ENCODE results near the gene EPB41L5.

DNA sequence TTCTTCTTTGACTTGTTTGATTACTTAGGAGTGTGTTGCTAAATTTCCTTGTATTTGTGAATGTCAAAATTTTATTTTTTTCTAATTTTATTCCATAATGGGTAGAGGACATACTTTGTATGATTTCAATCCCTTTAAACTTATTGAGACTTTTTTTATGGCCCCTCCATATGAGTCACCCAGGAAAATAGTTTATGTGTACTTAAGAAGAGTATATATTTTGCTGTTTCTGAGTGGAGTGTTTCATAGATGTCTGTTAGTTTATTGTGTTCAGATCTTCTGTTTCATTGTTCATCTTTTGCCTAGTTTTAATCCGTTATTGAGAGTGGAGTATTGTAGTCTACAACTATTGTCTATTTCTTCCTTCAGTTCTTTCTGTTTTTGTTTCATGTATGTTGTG is 81.9 kb downstream of the EPB41L5 start:
- TF ChIP-seq CTCF (IDR thresholded peaks at IDR 0.05 in 2 of 3, conservative IDR thresholded peaks at IDR 0.05 in 1 of 3; ENCODE audit: insufficient read depth in 2 of 3, low read depth in 1 of 3, low read length in 3 of 3) (no peak), ZNF280A (IDR thresholded peaks at IDR 0.05; ENCODE audit: low read depth, partially characterized antibody) (no peak), TEAD1 (CRISPR knock-in tag; IDR thresholded peaks at IDR 0.05) (no peak), ARID2 (IDR thresholded peaks at IDR 0.05) (no peak), SMAD3 (CRISPR knock-in tag; conservative IDR thresholded peaks at IDR 0.05) (no peak), EGR1 (conservative IDR thresholded peaks at IDR 0.05) (no peak), ZNF407 (IDR thresholded peaks at IDR 0.05; ENCODE audit: low read depth) (no peak), SIN3B (IDR thresholded peaks at IDR 0.05; ENCODE audit: low read depth) (no peak), EZH2 (IDR thresholded peaks at IDR 0.05; ENCODE audit: borderline replicate concordance, low read depth, low read length) (no peak), CHD4 (IDR thresholded peaks at IDR 0.05; ENCODE audit: insufficient read depth, insufficient replicate concordance, low read depth, low read length, poor library complexity, severe bottlenecking) (no peak), TRIM28 (IDR thresholded peaks at IDR 0.05) (no peak), ZNF175 (CRISPR knock-in tag; IDR thresholded peaks at IDR 0.05; ENCODE audit: low read depth) (no peak)
